GM12801 (cell line): ENCODE measurements around the gene IRX4.

Source experiments
- CTCF ChIP-seq: IDR thresholded peaks from one replicate; pipeline ENCODE4 v1.5.1; 2011; ENCODE audit warnings: control low read depth; ENCODE audit not compliant: insufficient read length; ENCODE audit errors: extremely low read depth

Gene IRX4

GRCh38 chr5:1894243-1894642 is 11.5 kb upstream of the IRX4 start:
- no peak for TF ChIP-seq CTCF

GRCh38 chr5:1893754-1894153 is 11.0 kb upstream of the IRX4 start:
- TF ChIP-seq CTCF: no peak

- TF ChIP-seq CTCF: no peak
Measured at GRCh38 chr5:1892685-1893445, 10.1 kb upstream of the IRX4 start.

- TF ChIP-seq CTCF: no peak
Measured at GRCh38 chr5:1892211-1892610, 9.5 kb upstream of the IRX4 start.

- TF ChIP-seq CTCF: no peak
Measured at GRCh38 chr5:1891391-1891790, 8.7 kb upstream of the IRX4 start.

- TF ChIP-seq CTCF: no peak
Measured at GRCh38 chr5:1890296-1890695, 7.6 kb upstream of the IRX4 start.

GRCh38 chr5:1889321-1890065 is 6.8 kb upstream of the IRX4 start:
- TF ChIP-seq CTCF: no peak
